ENCODE results near the gene BPI. TPM values are rescaled to one million over a fixed set of nuclear protein-coding genes. Genes with fewer than 3 reads are reported as not detected.
"Not testable (repeated sequence)": the region's sequence is repeated elsewhere in the genome, so short reads cannot be mapped to it uniquely, and the experiment has no call there.

The BPI gene
- total RNA-seq, 1 experiment from 2014 or later: not detected

GRCh38 chr20:38283236-38283635 is 20.7 kb upstream of the BPI start:
- BruUV-seq (replicated peaks): no TSS peak
- Mint-ChIP-seq H3K9me3 (ENCODE audit: unreplicated experiment) (peaks cover 18% of the 10 kb centered on the region), H3K27me3 (ENCODE audit: insufficient read depth, unreplicated experiment) (peaks cover 12% of the 10 kb centered on the region), H3K27ac (ENCODE audit: unreplicated experiment) (no peak overlapping the region), H3K4me3 (ENCODE audit: unreplicated experiment) (no peak overlapping the region), H3K4me1 (ENCODE audit: low read depth, unreplicated experiment) (no peaks in the 10 kb centered on the region), H3K36me3 (ENCODE audit: insufficient read depth, unreplicated experiment) (no peaks in the 10 kb centered on the region)
- intact Hi-C loops (cut with micrococcal nuclease; ENCODE audit: unreplicated experiment): no loop called here
- CTCF ChIA-PET: no interaction called here
- Histone ChIP-seq H3K4me1 (no peaks in the 10 kb centered on the region), H3K9me3 (peaks cover 16% of the 10 kb centered on the region), H3K36me3 (ENCODE audit: control insufficient read depth, insufficient read depth, low read length) (no peaks in the 10 kb centered on the region), H3K27me3 (replicated peaks; ENCODE audit: control insufficient read depth, insufficient read depth, low read length) (no peaks in the 10 kb centered on the region), H3K4me3 (ENCODE audit: low read depth, low read length) (no peak overlapping the region)
- TF ChIP-seq, protein P1, sequence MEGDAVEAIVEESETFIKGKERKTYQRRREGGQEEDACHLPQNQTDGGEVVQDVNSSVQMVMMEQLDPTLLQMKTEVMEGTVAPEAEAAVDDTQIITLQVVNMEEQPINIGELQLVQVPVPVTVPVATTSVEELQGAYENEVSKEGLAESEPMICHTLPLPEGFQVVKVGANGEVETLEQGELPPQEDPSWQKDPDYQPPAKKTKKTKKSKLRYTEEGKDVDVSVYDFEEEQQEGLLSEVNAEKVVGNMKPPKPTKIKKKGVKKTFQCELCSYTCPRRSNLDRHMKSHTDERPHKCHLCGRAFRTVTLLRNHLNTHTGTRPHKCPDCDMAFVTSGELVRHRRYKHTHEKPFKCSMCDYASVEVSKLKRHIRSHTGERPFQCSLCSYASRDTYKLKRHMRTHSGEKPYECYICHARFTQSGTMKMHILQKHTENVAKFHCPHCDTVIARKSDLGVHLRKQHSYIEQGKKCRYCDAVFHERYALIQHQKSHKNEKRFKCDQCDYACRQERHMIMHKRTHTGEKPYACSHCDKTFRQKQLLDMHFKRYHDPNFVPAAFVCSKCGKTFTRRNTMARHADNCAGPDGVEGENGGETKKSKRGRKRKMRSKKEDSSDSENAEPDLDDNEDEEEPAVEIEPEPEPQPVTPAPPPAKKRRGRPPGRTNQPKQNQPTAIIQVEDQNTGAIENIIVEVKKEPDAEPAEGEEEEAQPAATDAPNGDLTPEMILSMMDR (IDR thresholded peaks at IDR 0.05; ENCODE audit: insufficient read depth in 1 of 2, low read depth in 1 of 2, low read length in 1 of 2, severe bottlenecking in 1 of 2, unreplicated experiment in 1 of 2): no peak
- POLR2A ChIA-PET: interaction anchor here (0.5 kb wide), 1 partner anchor 557 kb away, joined by 7 read pairs; no protein-coding TSS in a partner anchor
- DNase-seq: peak in 1 of 2 experiments; percentile 38

- BruUV-seq (replicated peaks): not testable (repeated sequence)
Measured at GRCh38 chr20:38284066-38284650, 19.8 kb upstream of the BPI start.

GRCh38 chr20:38284893-38285444 is 19.0 kb upstream of the BPI start:
- H3K27ac Mint-ChIP-seq (ENCODE audit: unreplicated experiment): no peak overlapping the region
- H3K36me3 Mint-ChIP-seq (ENCODE audit: insufficient read depth, unreplicated experiment): no peaks in the 10 kb centered on the region
- TF ChIP-seq, protein P1 (IDR thresholded peaks at IDR 0.05; ENCODE audit: insufficient read depth in 1 of 2, low read depth in 1 of 2, low read length in 1 of 2, severe bottlenecking in 1 of 2, unreplicated experiment in 1 of 2): no peak
- Histone ChIP-seq H3K9me3 (peaks cover 16% of the 10 kb centered on the region), H3K36me3 (ENCODE audit: control insufficient read depth, insufficient read depth, low read length) (no peaks in the 10 kb centered on the region), H3K4me3 (ENCODE audit: low read depth, low read length) (no peak overlapping the region), H3K27me3 (replicated peaks; ENCODE audit: control insufficient read depth, insufficient read depth, low read length) (no peaks in the 10 kb centered on the region), H3K4me1 (no peaks in the 10 kb centered on the region)
- H3K4me1 Mint-ChIP-seq (ENCODE audit: low read depth, unreplicated experiment): no peaks in the 10 kb centered on the region
- H3K4me3 Mint-ChIP-seq (ENCODE audit: unreplicated experiment): no peak overlapping the region
- peaks cover 9% of the 10 kb centered on the region for H3K9me3 Mint-ChIP-seq (ENCODE audit: unreplicated experiment)
- POLR2A ChIA-PET: no interaction called here
- intact Hi-C loops (cut with micrococcal nuclease; ENCODE audit: unreplicated experiment): no loop called here
- peaks cover 16% of the 10 kb centered on the region for H3K27me3 Mint-ChIP-seq (ENCODE audit: insufficient read depth, unreplicated experiment)
- CTCF ChIA-PET: no interaction called here
- peak in 1 of 2 experiments; percentile 29 for DNase-seq
- BruUV-seq (replicated peaks): no TSS peak

More at GRCh38 chr20:38284066-38284650, 19.8 kb upstream of the BPI start:
- intact Hi-C loops (cut with micrococcal nuclease; ENCODE audit: unreplicated experiment); H3K4me1 Mint-ChIP-seq (ENCODE audit: low read depth, unreplicated experiment); POLR2A ChIA-PET; H3K27ac Mint-ChIP-seq (ENCODE audit: unreplicated experiment); CTCF ChIA-PET; H3K4me1 ChIP-seq; H3K36me3 Mint-ChIP-seq (ENCODE audit: insufficient read depth, unreplicated experiment); H3K4me3 ChIP-seq (ENCODE audit: low read depth, low read length); H3K36me3 ChIP-seq (ENCODE audit: control insufficient read depth, insufficient read depth, low read length); H3K4me3 Mint-ChIP-seq (ENCODE audit: unreplicated experiment); H3K27me3 ChIP-seq (replicated peaks; ENCODE audit: control insufficient read depth, insufficient read depth, low read length): not testable (repeated sequence)
- peak in 1 of 2 experiments; percentile 19 for DNase-seq
- H3K9me3 ChIP-seq: peaks cover 16% of the 10 kb centered on the region
- H3K9me3 Mint-ChIP-seq (ENCODE audit: unreplicated experiment): peaks cover 17% of the 10 kb centered on the region
- peaks cover 16% of the 10 kb centered on the region for H3K27me3 Mint-ChIP-seq (ENCODE audit: insufficient read depth, unreplicated experiment)
